NCI-H1048 (cell line): ENCODE data around the gene PLA2G4E.

ENCODE experiments used
- DNase-seq: peaks from one replicate; lab custom pipeline; 2025; lab: John Stamatoyannopoulos, UW

Gene PLA2G4E

DNA sequence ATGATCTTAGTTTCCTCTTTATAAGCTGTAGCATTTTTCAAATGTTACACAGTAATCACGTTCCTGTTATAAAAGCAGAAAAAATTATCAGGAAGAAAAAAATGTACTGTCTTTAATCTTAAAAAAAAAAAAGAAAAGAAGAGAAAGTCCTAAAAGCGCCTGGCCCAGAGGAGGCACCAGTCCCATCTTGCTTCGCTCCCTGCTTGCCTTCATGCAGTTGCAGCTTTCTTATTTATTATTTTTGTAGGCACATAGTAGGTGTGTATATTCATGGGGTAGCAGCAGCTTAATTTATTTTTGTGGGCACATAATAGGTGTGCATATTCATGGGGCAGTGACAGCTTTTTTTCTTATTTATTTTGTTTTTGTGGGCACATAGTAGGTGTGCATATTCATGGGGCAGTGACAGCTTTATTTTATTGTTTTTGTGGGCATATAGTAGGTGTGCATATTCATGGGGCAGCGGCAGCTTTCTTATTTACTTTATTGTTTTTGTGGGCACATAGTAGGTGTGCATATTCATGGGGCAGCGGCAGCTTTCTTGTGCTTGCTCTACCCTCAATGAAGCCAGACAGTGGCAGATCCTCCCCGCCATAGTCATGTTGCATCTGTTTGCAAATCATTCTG, 43.0 kb downstream of the PLA2G4E start:
- no peak for DNase-seq

GRCh38 chr15:41975669-41976068, 45.2 kb downstream of the PLA2G4E start:
- DNase-seq = no peak

GRCh38 chr15:41974041-41974440, 46.8 kb downstream of the PLA2G4E start:
- DNase-seq = no peak

- DNase-seq = peak; percentile 97
These were observed 48.3 kb downstream of the PLA2G4E start, which contains the start of gene EHD4 for GRCh38 chr15:41972253-41973242. Gene EHD4 (minus strand): TSS chr15:41972557. CDS start chr15:41972494, 63 bp downstream.

- DNase-seq = no peak
These were observed 49.0 kb downstream of the PLA2G4E start for GRCh38 chr15:41971895-41972252.

DNA sequence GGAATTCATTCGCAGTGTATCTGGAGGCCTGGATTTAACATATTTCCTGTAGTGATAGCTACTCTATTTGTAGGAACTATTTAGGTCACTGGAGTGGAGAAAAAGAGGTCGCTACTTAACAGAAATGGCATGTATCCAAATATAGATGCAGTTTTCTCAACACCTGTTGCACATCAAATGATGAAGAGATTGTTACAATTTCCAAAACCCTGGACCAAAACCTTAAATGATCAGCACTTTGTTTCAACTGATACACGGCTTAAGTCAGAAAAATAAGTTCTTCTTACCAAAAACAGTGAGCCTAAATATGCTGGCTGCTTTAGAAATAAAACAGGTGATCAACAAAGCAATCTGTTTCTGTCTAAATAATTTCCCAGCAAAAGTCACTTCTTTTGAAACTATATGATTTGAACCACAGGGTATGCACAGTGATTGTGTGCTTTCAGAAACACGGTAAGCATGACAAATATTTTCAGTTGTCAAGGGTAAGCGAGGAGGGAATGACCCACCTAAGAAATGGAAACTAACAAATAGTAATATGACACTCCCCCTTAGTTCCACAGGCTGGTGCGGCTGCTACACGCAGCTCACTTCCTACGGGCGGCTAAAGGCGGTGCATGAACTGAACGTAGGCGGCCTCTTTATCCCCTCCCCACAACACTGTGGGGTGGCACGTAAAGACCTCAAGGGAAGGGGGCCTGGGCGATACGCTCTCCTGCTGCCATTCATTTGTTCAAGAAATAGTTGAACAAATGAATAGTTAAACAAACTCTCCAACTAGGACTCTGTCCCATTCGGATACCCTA, 49.5 kb downstream of the PLA2G4E start:
- no peak for DNase-seq

DNA sequence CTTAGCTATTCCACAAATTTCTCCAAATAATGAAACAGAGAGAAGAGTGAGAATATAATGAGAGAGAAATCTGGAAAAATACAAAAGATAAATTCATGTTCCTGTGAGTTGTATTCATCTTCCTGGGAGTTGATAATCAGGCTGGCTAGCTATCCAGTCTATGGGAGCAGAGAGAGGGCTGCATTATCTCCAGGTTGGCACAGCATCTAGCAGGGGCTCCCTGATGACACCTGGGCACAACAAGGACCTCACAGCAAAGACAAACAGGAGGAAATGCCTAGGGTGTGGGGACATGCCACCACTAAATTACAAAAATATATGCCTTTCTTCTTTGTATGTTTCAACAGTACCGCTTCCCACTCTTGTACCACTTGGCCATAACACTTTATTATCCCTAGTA, 50.4 kb downstream of the PLA2G4E start:
- no peak for DNase-seq

GRCh38 chr15:41969851-41970431, 50.9 kb downstream of the PLA2G4E start:
- no peak for DNase-seq

- DNase-seq = no peak
These were observed 52.1 kb downstream of the PLA2G4E start for GRCh38 chr15:41968701-41969100.

DNA sequence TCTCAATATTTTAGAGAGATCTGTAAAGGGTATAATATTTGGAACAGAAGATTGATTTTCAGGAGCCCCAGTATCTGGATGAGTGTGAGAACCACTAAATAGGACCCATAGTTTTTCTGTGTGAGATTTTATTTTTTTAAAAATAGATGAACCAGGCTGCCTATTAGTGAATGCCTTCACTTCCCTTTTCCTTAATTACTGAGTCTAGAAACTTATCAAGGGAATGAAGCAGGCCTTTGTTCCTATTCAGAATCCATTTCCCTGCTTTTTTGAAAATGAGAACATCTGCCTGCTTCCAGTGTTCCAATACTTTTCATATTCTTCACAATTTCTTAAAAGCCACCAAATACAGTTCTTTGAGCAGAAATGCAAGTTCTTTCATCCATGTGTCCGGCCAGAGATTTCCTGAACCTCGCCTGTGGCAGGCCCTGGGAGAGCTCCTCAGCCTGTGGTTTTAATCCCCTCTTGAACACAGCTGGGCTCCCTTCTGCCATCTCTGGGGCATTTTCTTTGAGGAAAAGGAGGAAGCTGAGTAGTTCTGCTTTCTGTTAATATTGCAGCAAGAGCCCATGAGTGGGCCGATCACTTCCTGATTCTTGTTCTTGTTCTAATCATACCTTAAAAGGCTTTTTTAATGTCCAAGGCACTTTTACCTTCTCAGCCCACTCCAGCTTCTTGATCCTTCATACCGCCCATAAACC, 53.2 kb downstream of the PLA2G4E start:
- DNase-seq = no peak

DNA sequence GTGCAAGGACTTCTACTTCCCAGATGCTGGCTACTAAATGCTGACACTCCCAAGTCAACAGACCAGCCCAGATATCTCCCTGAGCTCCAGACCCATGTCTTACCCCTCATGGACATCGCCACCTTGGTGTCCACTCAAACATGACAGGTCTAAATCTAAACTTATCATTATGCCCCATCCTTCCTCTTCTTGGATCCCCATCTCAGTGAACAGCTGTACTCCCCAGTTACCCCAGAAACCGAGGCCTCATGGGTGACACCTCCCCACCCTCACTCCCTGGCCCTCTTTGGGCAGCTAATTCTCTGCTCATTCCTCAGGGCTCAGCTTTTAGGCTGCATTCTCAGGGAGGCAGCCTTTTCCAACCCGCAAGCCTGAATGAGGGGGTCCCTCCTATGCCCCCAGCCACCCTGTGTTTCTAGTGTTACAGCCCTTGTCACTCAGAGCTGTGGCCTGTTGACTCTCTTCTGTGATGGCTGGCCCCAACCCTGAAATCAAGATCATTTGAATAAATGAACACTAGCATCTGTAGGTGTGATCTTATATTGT, 53.8 kb downstream of the PLA2G4E start:
- DNase-seq = no peak

- DNase-seq = no peak
These were observed 54.4 kb downstream of the PLA2G4E start for GRCh38 chr15:41966414-41966812.

DNA sequence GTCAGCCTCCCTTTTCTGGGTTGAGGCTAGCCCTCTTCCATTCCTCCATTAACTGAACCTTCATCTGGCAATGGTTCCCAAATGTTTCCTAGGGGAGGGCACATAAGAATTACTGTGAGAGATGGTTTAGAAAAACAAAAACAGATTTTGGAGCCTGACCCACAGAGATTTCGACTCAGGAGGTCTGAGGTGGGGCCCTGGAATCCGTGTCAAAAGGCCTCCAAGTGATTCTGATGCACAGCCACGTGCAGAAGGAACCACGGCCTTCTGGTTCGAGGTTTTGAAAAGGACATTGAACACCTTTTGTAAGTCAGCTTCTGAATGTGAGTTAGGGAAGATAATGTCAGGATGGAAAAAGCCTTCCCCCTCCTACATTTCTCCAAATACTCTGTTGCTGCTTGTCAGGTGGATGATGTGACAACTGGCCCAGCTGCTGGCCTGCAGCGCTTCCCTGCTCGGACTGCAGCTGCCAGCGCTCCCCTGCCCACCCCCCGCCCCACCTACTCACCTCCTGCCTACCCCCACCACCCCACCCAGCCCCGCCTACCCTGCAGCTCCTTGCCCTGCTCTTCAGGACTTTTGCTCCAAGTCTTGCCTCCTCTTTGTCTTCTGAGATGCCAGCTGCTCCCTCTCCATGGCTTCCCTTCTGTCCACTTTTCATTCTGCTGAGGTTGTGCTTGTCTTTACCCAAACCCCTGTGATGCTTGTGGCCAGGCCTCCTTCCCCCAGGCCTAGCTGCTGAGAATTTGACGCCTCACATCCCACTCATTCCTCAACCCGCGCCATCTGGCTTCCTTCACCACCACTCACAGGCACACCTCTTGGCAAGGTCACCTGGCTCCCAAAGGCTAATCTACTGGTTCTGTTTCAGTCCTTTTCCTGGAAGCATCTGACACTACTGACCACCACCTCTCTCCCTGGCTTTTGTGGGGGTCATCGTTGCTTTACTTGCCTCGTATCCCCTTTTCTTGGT, 55.1 kb downstream of the PLA2G4E start:
- DNase-seq = no peak

DNA sequence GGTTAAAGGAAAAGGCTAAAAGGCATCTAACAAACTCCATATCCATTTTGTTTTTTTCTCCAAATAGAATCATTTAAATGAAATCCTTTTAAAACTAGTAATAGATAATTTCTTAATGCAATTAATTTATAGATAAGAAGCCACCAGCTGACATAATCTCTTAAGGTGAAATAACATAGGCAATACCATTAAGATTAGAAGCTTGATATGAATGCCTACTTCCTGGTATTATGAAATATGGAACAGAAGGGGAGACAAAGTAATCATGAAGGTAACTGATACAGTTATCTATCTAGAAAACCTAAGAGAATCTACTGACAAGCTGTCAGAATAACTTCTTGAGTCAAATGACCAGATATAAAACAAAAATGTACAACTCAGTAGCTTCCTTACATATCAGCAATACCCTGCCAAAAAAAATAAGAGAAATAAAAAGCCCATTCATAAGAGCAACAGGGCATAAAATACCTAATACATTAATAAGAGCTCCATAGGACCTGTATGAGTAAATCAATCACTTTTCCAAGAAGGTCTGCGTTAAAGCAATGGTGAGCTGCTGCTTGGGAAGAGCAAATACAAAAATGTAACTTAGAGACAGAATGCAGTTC, 59.1 kb downstream of the PLA2G4E start:
- DNase-seq = no peak

DNA sequence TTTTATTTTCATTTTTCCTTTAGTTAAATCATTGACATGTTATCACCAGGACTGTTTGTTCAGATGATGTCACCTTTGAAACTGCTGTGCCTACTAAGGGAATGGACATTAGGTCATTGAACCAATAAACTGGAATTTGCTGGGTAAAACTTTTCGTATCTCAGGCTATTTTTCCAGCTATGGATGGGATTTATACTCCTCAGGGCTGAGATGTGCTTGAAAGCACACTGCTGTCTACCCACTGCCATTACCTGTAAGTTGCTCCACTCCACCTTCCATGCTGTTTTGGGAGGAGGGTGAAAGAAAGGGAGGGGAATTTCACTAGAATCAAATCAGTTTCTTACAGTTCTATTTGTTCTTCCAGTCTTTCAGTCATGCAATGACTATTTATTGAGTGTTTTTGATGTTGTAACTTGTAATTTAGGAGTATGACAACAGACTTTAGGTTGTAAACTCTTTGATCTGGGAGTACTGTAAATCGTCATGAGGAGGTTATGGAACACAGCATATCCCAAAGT, 59.8 kb downstream of the PLA2G4E start:
- DNase-seq = no peak

DNA sequence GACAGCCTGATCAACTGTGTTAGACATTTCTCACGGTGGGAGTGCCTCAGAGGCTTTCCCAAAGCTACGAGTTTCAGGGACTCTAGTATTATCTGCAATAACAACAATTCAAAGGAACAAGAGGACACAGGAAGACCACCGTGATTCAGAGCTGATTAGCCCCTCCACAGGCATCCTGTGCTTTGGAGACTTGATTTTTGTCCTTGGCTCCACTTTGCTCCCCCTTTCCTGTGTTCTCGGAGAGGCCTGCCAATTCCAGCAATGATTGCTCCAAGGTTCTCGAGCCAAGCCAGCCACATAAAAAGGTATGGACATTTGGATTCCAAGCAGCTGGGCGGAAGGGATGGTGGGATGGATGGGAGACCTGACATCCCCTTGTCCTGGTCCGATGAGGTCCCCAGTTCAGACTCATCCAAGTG, 62.8 kb downstream of the PLA2G4E start:
- DNase-seq = no peak

DNA sequence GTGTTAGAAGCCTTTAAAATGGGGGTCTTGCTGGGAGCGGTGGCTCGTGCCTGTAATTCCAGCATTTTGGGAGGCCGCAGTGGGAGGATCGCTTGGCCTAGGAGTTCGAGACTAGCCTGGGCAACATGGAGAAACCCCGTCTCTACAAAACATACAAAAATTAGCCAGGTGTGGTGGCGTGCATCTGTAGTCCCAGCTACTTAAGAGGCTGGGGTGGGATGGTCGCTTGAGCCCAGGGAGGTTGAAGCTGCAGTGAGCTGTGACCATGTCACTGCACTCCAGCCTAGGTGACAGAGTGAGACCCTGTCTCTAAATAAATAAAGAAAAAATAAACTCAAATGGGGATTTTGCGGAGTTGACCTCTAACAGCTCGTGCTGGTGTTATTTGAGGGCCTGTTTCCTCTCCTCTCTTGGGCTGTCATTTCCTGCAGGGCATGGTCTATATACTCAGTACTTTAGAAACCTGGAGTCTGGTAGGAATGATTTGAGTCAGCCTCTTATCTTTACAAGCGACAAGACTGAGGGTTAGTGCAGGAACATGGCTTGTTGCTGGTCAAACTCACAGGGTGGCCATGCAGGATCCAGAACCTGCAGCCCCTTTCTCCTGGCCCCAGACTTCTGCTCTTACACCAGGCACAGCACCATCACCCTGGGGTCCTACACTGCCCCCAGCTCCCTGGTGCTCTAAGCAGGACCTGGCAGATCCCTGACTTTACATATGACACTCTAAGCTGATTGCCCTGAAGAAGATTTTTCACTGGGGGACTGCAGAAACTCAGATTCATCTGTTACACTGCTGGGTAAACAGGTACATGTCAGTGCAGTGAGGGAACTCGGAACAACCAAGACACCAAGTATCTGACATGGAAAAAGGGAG, 63.6 kb downstream of the PLA2G4E start:
- no peak for DNase-seq
